Vagina (tissue), 2 donors: ENCODE measurements around the gene UPB1.

ENCODE experiments used
- CTCF ChIP-seq, 3 experiments: fragments of 450-650 bp in 2 of 3; fragments of 200-600 bp in 1 of 3; sonication (generic) in 1 of 3; IDR thresholded peaks; one replicate each; pipeline ENCODE4 v1.5.1; 2017 to 2019; ENCODE audit warnings: antibody characterized with exemption in 3 of 3, mild to moderate bottlenecking in 2 of 3, moderate library complexity in 2 of 3
- POLR2A ChIP-seq, 2 donors: fragments of 450-650 bp; IDR thresholded peaks; one replicate each; pipeline ENCODE4 v1.6.1; 2017; ENCODE audit warnings: antibody characterized with exemption in 2 of 2, mild to moderate bottlenecking in 2 of 2, moderate library complexity in 2 of 2

DNA sequence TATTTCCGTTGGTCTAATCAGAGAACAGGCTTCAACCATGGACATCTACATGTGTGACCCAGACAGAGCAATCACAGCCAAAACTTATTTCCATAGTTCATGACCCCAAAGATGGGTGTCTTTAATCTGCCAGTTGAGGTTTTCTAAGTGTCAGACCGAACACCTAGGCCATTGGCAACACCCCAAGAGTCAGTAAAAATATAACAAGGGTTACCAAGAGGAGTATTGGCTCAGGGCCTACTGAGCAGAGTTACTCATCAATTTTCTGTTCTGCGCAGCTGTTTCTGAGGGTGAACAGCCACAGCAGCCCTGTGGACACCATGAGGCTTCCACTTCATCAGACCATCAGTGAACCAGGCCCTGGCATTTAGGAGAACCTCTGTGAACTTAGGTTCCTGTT is 41.0 kb downstream of the UPB1 start:
- TF ChIP-seq POLR2A (IDR thresholded peaks at IDR 0.05): no peak
- no peak for TF ChIP-seq CTCF (IDR thresholded peaks at IDR 0.05)
